Gastrocnemius medialis (tissue), 4 donors: ENCODE results near the gene CYBA.

Experiments
- POLR2A ChIP-seq, 2 donors: fragments of 450-650 bp; IDR thresholded peaks; one replicate each; pipeline ENCODE4 v1.6.1; 2017; ENCODE audit warnings: antibody characterized with exemption in 2 of 2, mild to moderate bottlenecking in 2 of 2, moderate library complexity in 2 of 2
- TF ChIP-seq, protein P1 (sequence below), 5 experiments: fragments of 450-650 bp in 3 of 5; fragments of 200-600 bp in 2 of 5; sonication (generic) in 2 of 5; IDR thresholded peaks in 4 of 5; conservative IDR thresholded peaks in 1 of 5; 1 replicate in 4 of 5; 2 replicates in 1 of 5; pipeline ENCODE4 v1.5.1; 2016 to 2019; ENCODE audit warnings: antibody characterized with exemption in 5 of 5, mild to moderate bottlenecking in 3 of 5, moderate library complexity in 3 of 5

DNA sequence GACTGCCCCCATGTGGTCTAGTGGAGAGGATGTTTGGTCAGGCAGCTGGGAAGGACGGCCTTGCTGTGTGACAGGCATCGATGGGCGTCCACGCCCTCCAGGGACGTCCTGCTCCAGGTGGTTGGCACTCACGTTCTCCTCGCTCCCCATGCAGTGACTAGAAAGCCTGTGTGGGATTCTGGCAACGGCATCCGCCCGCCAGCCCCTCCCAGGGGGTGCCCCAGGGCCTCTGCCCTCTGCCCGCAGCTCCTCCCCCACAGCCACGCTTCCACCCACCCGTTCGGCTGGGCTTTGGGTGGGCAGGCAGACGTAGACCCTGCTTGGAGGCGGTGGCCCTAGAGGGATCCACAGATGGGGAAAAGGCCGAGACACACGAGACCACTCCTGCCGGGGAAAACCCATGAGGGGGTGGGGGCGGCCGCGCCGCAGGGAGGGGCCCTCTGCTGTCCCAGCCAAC lies 17.1 kb downstream of the CYBA start:
- TF ChIP-seq, protein P1, sequence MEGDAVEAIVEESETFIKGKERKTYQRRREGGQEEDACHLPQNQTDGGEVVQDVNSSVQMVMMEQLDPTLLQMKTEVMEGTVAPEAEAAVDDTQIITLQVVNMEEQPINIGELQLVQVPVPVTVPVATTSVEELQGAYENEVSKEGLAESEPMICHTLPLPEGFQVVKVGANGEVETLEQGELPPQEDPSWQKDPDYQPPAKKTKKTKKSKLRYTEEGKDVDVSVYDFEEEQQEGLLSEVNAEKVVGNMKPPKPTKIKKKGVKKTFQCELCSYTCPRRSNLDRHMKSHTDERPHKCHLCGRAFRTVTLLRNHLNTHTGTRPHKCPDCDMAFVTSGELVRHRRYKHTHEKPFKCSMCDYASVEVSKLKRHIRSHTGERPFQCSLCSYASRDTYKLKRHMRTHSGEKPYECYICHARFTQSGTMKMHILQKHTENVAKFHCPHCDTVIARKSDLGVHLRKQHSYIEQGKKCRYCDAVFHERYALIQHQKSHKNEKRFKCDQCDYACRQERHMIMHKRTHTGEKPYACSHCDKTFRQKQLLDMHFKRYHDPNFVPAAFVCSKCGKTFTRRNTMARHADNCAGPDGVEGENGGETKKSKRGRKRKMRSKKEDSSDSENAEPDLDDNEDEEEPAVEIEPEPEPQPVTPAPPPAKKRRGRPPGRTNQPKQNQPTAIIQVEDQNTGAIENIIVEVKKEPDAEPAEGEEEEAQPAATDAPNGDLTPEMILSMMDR (IDR thresholded peaks at IDR 0.05 in 4 of 5, conservative IDR thresholded peaks at IDR 0.05 in 1 of 5) = no peak
- TF ChIP-seq POLR2A (IDR thresholded peaks at IDR 0.05) = no peak
